Gastroesophageal sphincter (tissue), 3 donors: Measurements from ENCODE around the gene SLU7.

Experiments
- CTCF ChIP-seq, 4 experiments: fragments of 200-600 bp in 2 of 4; fragments of 450-650 bp in 2 of 4; sonication (generic) in 1 of 4; IDR thresholded peaks; one replicate each; pipeline ENCODE4 v1.5.1; 2017 to 2019; ENCODE audit warnings: antibody characterized with exemption in 4 of 4, mild to moderate bottlenecking in 2 of 4, moderate library complexity in 2 of 4
- POLR2A ChIP-seq, 2 donors: fragments of 450-650 bp; IDR thresholded peaks; one replicate each; pipeline ENCODE4 v1.6.1; 2017; ENCODE audit warnings: antibody characterized with exemption in 2 of 2, mild to moderate bottlenecking in 2 of 2, moderate library complexity in 1 of 2

- TF ChIP-seq CTCF (IDR thresholded peaks at IDR 0.05): no peak
- TF ChIP-seq POLR2A (IDR thresholded peaks at IDR 0.05): no peak
These were observed 16.7 kb upstream of the SLU7 start for GRCh38 chr5:160435532-160435931.
